Testis (tissue), 3 donors: ENCODE results near the gene C16orf87. TPM values are rescaled to one million over a fixed set of nuclear protein-coding genes. Genes with fewer than 3 reads are reported as not detected.
A peak's percentile ranks its signal among the peaks of the same experiment; 100 is the strongest.

Source experiments
- DNase-seq: peaks from one replicate; pipeline ENCODE4 v3.0.0-alpha.2; 2019
- H3K27ac ChIP-seq, 2 donors: fragments of 200-600 bp; sonication (generic); one replicate each; pipeline ENCODE4 v1.5.1; 2019
- H3K27me3 ChIP-seq: fragments of 200-600 bp; sonication (generic); one replicate; pipeline ENCODE4 v1.5.1; 2019
- H3K36me3 ChIP-seq: fragments of 200-600 bp; sonication (generic); one replicate; pipeline ENCODE4 v1.5.1; 2017; ENCODE audit warnings: low read depth; ENCODE audit errors: missing control alignments
- H3K4me1 ChIP-seq: fragments of 200-600 bp; sonication (generic); one replicate; pipeline ENCODE4 v1.5.1; 2019
- H3K4me3 ChIP-seq, 2 donors: fragments of 200-600 bp; sonication (generic); one replicate each; pipeline ENCODE4 v1.5.1; 2017 to 2019
- H3K9me3 ChIP-seq: fragments of 200-600 bp; sonication (generic); one replicate; pipeline ENCODE4 v1.5.1; 2017
- CTCF ChIP-seq, 3 experiments: fragments of 450-650 bp in 2 of 3; fragments of 200-600 bp in 1 of 3; sonication (generic) in 1 of 3; IDR thresholded peaks; one replicate each; pipeline ENCODE4 v1.5.1; 2016 to 2019; ENCODE audit warnings: antibody characterized with exemption in 3 of 3, mild to moderate bottlenecking in 2 of 3, moderate library complexity in 1 of 3
- POLR2A ChIP-seq: fragments of 450-650 bp; IDR thresholded peaks from one replicate; pipeline ENCODE4 v1.6.1; 2017; ENCODE audit warnings: antibody characterized with exemption, mild to moderate bottlenecking, moderate library complexity
- WGBS, 2 donors: methylation state at CpG; one replicate each; pipeline ENCODE4 v1.1.5; 2018; 5-methylcytosine and 5-hydroxymethylcytosine counted together
- intact Hi-C: fragments of 100-400 bp; cut with DNase I; formaldehyde crosslinking; loops from one replicate; pipeline ENCODE4 v1.15.1; 2023; ENCODE audit warnings: low total_unique reads
- polyA plus RNA-seq: library from polyadenylated mRNA; stranded (reverse); fragments of 350-450 nt; fragmentation: Illumina TruSeq; extraction: RNeasy Lipid Tissue Mini Kit (QIAGEN cat#74804); gene quantifications from one replicate; pipeline ENCODE4 v1.2.3, GENCODE V29; 2014; ENCODE audit warnings: low read depth, low replicate concordance; ENCODE audit not compliant: insufficient read depth
- total RNA-seq, 2 donors: library from RNA; depleted of rRNA; stranded (reverse); fragments of >200 nt; gene quantifications; one replicate each; pipeline ENCODE4 v1.2.3, GENCODE V29; 2016

C16orf87 gene
- total and polyA plus RNA-seq, 3 donors from 2014 or later: 32.0 to 45.4 (median 44.9) TPM

- DNase-seq: no peak
- Histone ChIP-seq H3K4me1 (no peaks in the 10 kb centered on the region), H3K9me3 (no peaks in the 10 kb centered on the region), H3K27me3 (no peaks in the 10 kb centered on the region), H3K36me3 (no peaks in the 10 kb centered on the region), H3K27ac (no peak overlapping the region), H3K4me3 (no peak overlapping the region)
- 69 to 82% methylated on average over 5 of the region's 5 CpGs for WGBS, 2 donors
- TF ChIP-seq POLR2A: no peak
- peak in 1 of 3 experiments; percentile 29 for TF ChIP-seq CTCF (IDR thresholded peaks at IDR 0.05)
- intact Hi-C loops: no loop called here
Observed at GRCh38 chr16:46801428-46802049, 29.4 kb downstream of the C16orf87 start.

- Histone ChIP-seq H3K27me3 (no peaks in the 10 kb centered on the region), H3K9me3 (no peaks in the 10 kb centered on the region), H3K4me3 (no peak overlapping the region), H3K4me1 (no peaks in the 10 kb centered on the region), H3K36me3 (no peaks in the 10 kb centered on the region), H3K27ac (no peak overlapping the region)
- DNase-seq: no peak
- intact Hi-C loops: no loop called here
- TF ChIP-seq CTCF (IDR thresholded peaks at IDR 0.05) (no peak), POLR2A (no peak)
- 91 to 94% methylated on average over 1 of the region's 1 CpG for WGBS, 2 donors
Observed at GRCh38 chr16:46800494-46800893, 30.5 kb downstream of the C16orf87 start.

DNA sequence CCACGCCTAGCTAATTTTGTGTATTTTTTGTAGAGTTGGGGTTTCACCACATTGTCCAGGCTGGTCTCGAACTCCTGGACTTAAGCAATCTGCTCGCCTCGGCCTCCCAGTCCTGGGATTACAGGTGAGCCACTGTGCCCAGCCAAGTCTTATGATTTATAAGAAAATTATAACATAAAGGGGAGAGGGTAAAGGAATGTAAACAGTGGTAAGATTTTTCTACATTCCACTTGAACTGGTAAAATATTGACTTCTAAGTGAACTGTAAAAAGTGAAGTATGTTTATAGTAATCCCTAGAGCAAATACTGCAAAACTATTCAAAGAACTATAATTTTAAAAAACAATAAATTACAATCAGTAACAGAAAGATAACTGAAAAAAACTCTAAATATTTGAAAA is 33.5 kb downstream of the C16orf87 start:
- no peak for DNase-seq
- 93 to 96% methylated on average over 4 of the region's 4 CpGs for WGBS, 2 donors
- Histone ChIP-seq H3K4me1 (no peaks in the 10 kb centered on the region), H3K4me3 (no peak overlapping the region), H3K9me3 (no peaks in the 10 kb centered on the region), H3K27me3 (no peaks in the 10 kb centered on the region), H3K36me3 (no peaks in the 10 kb centered on the region), H3K27ac (no peak overlapping the region)
- intact Hi-C loops: no loop called here
- TF ChIP-seq CTCF (IDR thresholded peaks at IDR 0.05): no peak
- no peak for TF ChIP-seq POLR2A

GRCh38 chr16:46796764-46797269 is 34.2 kb downstream of the C16orf87 start:
- 96% methylated on average over 1 of the region's 1 CpG for WGBS, 2 donors
- no peak overlapping the region for H3K27ac ChIP-seq
- no peaks in the 10 kb centered on the region for H3K36me3 ChIP-seq
- DNase-seq: no peak
- no peaks in the 10 kb centered on the region for H3K4me1 ChIP-seq
- no peak overlapping the region for H3K4me3 ChIP-seq
- TF ChIP-seq CTCF (IDR thresholded peaks at IDR 0.05) (no peak), POLR2A (no peak)
- H3K9me3 ChIP-seq: no peaks in the 10 kb centered on the region
- no peaks in the 10 kb centered on the region for H3K27me3 ChIP-seq
- intact Hi-C loops: no loop called here

DNA sequence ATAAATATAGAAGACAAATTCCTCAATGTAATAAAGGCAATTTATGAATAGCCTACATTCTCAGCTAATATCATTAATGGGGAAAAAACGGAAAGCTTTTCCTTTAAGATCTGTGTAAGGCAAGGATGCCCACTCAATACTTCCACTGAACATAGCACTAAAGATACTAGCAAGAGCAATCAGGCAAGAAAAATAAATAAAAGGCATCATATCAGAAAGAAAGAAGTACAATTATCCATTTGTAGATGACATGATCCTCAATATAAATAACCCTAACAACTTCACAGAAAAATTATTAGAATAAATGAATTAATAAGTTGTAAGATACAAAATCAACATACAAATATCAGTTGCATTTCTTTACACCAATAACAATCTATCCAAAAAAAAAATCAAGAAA is 37.1 kb downstream of the C16orf87 start:
- DNase-seq: no peak
- TF ChIP-seq CTCF (IDR thresholded peaks at IDR 0.05) (no peak), POLR2A (no peak)
- H3K36me3 ChIP-seq: no peaks in the 10 kb centered on the region
- H3K27me3 ChIP-seq: no peaks in the 10 kb centered on the region
- H3K27ac ChIP-seq: no peak overlapping the region
- intact Hi-C loops: no loop called here
- no peaks in the 10 kb centered on the region for H3K4me1 ChIP-seq
- H3K4me3 ChIP-seq: no peak overlapping the region
- H3K9me3 ChIP-seq: no peaks in the 10 kb centered on the region
- WGBS, 2 donors: 93 to 98% methylated on average over 1 of the region's 1 CpG
